ENCODE measurements around the gene SLN.

Gene SLN

GRCh38 chr11:107699371-107700285 is 12.2 kb downstream of the SLN start:
- no peak for TF ChIP-seq CTCF (IDR thresholded peaks at IDR 0.05; ENCODE audit: insufficient read depth, low read length)
- no peak for TF ChIP-seq GABPA (IDR thresholded peaks at IDR 0.05; ENCODE audit: low read depth)
- TF ChIP-seq POLR2AphosphoS5 (IDR thresholded peaks at IDR 0.05; ENCODE audit: low read depth): no peak
- no peak for TF ChIP-seq REST (IDR thresholded peaks at IDR 0.05; ENCODE audit: insufficient replicate concordance, low read depth)
- TF ChIP-seq SPI1 (IDR thresholded peaks at IDR 0.05; ENCODE audit: borderline replicate concordance, low read depth): no peak
- Histone ChIP-seq H3K4me3 (replicated peaks; ENCODE audit: insufficient read depth, low read length) (no peak overlapping the region), H3K27ac (replicated peaks) (no peak overlapping the region), H3K27me3 (ENCODE audit: insufficient read depth, poor library complexity, severe bottlenecking) (no peaks in the 10 kb centered on the region)
- no peak for DNase-seq (ENCODE audit: low read depth in 1 of 2, low spot score in 1 of 2)

GRCh38 chr11:107697291-107697690 is 14.6 kb downstream of the SLN start:
- DNase-seq (ENCODE audit: low read depth in 1 of 2, low spot score in 1 of 2): no peak
- TF ChIP-seq REST (IDR thresholded peaks at IDR 0.05; ENCODE audit: insufficient replicate concordance, low read depth) (no peak), SPI1 (IDR thresholded peaks at IDR 0.05; ENCODE audit: borderline replicate concordance, low read depth) (no peak), CTCF (IDR thresholded peaks at IDR 0.05; ENCODE audit: insufficient read depth, low read length) (no peak), POLR2AphosphoS5 (IDR thresholded peaks at IDR 0.05; ENCODE audit: low read depth) (no peak), GABPA (IDR thresholded peaks at IDR 0.05; ENCODE audit: low read depth) (no peak)
- H3K4me3 ChIP-seq (replicated peaks; ENCODE audit: insufficient read depth, low read length): no peak overlapping the region
- H3K27ac ChIP-seq (replicated peaks): no peak overlapping the region
- no peaks in the 10 kb centered on the region for H3K27me3 ChIP-seq (ENCODE audit: insufficient read depth, poor library complexity, severe bottlenecking)

GRCh38 chr11:107696140-107696539 is 15.7 kb downstream of the SLN start:
- no peak for TF ChIP-seq CTCF (IDR thresholded peaks at IDR 0.05; ENCODE audit: insufficient read depth, low read length)
- no peak for TF ChIP-seq SPI1 (IDR thresholded peaks at IDR 0.05; ENCODE audit: borderline replicate concordance, low read depth)
- TF ChIP-seq REST (IDR thresholded peaks at IDR 0.05; ENCODE audit: insufficient replicate concordance, low read depth): no peak
- no peak for TF ChIP-seq GABPA (IDR thresholded peaks at IDR 0.05; ENCODE audit: low read depth)
- no peak for TF ChIP-seq POLR2AphosphoS5 (IDR thresholded peaks at IDR 0.05; ENCODE audit: low read depth)
- no peak overlapping the region for H3K4me3 ChIP-seq (replicated peaks; ENCODE audit: insufficient read depth, low read length)
- no peaks in the 10 kb centered on the region for H3K27me3 ChIP-seq (ENCODE audit: insufficient read depth, poor library complexity, severe bottlenecking)
- no peak for DNase-seq (ENCODE audit: low read depth in 1 of 2, low spot score in 1 of 2)
- H3K27ac ChIP-seq (replicated peaks): no peak overlapping the region
